GM18498 (cell line): Measurements from ENCODE around the gene TOR1B.
"Not testable (repeated sequence)": the region's sequence is repeated elsewhere in the genome, so short reads cannot be mapped to it uniquely, and the experiment has no call there.

Source experiments
- ATAC-seq: cut with Tn5 transposase; IDR thresholded peaks from one replicate; pipeline ENCODE4 v1.9.1; 2021; ENCODE audit warnings: mild to moderate bottlenecking, moderate library complexity; ENCODE audit not compliant: unreplicated experiment

The TOR1B gene, protein sequence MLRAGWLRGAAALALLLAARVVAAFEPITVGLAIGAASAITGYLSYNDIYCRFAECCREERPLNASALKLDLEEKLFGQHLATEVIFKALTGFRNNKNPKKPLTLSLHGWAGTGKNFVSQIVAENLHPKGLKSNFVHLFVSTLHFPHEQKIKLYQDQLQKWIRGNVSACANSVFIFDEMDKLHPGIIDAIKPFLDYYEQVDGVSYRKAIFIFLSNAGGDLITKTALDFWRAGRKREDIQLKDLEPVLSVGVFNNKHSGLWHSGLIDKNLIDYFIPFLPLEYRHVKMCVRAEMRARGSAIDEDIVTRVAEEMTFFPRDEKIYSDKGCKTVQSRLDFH

DNA sequence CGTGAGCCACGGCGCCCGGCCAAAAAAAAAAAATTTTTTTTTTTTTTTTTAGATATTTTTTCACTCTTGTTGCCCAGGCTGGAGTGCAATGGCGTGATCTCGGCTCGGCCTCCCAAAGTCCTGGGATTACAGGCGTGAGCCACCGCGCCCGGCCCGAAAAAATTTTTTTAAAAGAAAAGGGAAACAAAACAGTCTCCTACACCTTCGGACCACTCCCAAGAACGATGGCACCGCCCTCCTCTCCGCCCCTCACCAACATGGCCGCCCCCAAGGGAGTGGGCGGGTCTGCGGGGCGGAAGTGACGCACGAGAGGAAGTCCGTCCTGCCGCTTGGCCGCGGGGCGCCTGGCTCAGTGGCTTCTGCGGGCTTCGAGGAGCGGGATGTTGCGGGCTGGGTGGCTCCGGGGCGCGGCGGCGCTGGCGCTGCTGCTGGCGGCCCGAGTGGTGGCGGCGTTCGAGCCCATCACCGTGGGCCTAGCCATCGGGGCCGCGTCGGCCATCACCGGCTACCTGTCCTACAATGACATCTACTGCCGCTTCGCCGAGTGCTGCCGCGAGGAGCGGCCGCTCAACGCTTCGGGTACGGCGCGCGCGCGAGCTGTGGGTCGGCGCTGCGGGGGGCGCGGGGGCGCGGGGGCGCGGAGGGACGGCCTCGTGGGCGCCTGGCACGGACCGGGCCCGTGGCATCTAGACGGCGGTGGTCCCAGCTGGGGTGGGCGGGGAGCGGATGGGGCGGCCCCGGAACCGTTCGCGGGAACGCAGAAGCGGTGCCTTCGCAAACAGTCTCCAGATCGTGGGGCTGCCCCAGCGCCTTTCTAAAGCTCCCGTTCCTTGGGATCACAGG, at the start of gene TOR1B:
Gene TOR1B, plus strand, starts transcription at position 352 of the 843 bp plus-strand sequence. Its CDS starts 29 bp downstream, at position 381.
- peak; percentile 92 for ATAC-seq

DNA sequence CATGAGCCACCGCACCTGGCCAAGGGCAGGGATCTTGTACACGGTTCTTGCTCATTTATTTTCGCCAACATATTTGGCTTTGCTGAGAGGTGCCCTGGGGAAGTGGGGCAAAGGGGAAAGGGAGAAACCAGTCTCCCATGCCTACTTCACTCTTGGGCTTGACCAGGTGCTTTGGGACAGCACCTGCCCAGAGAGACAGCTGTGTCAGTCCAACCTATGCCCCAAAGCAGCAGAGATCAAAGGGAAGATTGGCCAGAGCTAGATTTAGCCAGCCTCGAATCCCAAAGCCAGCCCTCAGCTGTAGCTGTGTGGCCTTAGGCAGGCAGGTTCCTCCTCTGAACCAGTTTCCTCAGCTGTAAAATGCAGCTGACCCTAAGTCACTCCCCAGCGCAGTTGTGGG, 47.8 kb upstream of the TOR1B start:
- no peak for ATAC-seq

DNA sequence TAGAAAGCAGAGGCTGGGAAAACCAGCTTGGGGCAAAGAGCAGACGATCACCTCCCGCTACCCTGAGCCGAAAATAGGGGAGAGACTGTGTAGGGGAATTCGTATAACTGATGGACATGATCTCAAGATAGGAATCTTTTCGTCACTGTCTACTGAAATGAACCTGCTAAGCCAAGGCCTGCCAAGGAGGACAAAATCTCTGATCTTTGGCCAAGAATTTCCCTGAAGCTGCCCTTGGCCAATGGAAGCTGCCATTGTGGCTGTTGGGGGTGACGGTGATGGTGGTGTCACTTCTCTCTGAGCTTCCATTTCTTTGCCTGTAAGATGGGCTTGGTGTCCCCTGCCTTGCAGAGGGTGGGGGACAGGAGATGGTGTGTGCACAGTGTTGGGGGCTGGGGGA, 46.8 kb upstream of the TOR1B start:
- no peak for ATAC-seq

DNA sequence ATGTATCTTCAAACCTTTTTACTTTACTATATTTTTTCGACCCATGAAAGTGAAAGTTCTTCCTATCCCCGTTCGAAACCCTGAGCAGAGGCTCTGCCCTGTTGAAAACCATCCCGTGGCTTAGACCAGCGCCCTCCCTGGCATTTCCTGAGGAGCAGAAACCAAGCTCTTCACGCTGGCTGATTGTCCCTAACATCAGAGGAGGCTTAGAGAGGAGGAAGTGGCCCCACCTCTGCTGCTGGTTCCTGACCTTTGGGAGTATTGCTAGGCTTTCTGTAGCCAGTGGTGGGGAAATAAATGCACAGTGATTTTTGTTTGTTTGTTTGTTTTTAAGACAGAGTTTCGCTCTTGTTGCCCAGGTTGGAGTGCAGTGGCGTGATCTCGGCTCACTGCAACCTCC, 45.9 kb upstream of the TOR1B start:
- no peak for ATAC-seq

DNA sequence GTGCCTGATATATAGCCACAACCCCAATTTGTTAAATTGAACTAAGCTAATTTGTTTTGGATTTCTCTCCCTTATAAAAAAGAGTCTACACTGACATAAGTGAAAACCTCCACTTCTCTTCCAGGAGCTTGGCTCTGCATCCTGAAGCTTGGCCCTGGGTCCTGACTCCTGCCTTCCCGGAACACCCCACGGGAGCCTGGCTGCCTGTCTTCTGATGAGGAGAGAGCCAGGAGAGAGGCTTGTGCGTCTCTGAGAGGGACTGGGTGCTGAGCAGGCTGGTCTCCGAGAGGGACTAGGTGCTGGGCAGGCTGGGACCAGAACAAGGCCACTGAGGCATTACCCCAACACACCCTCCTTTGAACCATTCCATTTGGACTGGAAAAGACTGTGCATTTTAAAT, 43.7 kb upstream of the TOR1B start:
- ATAC-seq = no peak

DNA sequence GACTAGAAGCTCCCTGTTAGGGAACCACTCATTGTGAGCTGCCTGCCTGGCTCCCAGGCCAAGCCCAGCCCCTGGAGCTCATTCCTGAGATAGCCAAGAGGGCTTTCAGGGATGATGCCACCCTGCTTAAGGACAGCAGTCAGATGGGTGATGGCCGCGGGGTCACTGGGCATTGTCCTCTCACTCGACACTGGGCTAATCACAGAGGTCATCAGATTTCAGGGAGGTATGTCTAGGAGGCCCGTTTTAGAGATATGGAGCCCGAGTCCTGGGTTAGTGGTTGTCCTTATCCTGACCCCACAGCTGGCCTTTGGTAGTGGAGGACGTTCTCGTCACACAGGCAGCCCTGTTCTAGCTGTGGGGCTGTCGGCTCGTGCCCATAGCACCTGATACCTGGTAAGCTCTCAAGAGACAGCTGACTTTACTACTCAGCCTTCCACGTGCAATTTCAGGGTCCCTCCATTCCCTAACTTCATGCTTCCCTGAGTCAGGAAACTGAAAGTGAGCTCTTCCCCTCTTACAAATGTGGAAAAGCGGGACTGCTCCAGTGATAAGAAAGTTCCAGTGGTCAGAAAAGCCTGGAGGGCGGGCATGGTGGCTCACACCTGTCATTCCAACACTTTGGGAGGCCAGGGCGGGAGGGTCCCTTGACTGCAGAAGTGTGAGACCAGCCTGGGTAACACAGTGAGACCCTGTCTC, 43.0 kb upstream of the TOR1B start:
- no peak for ATAC-seq

DNA sequence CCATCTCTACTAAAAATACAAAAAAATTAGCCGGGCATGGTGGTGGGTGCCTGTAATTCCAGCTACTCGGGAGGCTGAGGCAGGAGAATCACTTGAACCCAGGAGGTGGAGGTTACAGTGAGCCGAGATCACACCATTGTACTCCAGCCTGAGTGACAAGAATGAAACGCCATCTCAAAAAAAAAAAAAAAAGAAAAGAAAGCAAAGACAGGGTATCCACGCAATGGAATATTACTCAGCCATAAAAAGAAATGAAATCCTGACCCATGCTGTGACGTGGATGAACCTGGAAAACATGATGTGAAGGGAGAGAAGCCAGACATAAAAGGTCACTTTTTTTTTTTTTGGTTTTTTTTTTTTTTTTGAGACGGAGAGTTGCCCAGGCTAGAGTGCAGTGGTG, 42.2 kb upstream of the TOR1B start:
- ATAC-seq = not testable (repeated sequence)

DNA sequence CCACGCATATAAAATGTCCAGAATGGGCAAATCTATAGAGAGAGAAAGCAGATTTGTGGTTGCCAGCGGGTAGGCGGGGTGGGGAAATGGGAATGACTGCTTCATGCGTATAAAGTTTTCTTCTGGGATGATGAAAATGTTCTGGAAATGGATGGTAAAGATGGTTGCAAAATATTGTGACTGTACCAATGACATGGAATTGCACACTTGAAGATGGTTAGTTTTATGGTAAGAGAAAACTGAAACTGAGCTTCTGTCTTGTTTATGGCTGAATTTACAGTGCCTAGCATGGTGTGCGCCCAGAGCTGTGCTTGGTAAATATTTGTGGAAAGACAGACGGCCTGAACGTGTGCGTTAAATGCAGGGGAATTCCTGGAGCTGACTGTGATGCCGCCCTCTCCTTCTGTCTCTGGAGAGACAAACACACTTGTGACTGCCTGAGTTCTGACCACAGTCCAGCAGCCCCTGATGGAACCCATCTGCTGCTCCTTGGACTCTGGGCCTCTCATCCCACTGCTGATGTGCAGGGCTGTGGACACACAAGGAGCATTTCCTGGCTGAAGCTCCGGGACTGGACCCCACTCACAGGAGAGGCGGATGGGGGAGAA, 41.6 kb upstream of the TOR1B start:
- no peak for ATAC-seq

DNA sequence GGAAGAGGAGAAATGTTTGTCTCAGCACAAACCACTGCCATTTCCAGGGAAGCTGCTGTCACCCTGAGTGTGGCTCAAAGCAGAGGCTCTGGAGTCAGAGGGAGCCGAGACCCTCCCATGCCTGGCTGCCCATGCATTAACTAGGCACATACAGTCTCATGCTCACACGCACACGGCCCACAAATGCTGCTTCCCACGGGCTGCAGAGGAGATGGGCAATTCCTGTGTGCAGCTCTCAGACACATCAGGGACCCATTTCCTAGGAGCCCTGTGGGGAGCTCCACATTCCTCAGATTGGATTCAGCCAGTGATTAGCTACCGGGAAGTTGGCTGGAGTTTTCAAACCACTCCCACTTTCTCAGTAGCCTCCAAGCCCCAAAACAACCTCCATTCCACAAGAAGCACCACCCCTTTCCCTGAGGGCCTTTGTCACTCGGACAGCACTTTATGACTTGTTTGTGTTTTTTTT, 41.0 kb upstream of the TOR1B start:
- ATAC-seq = no peak

DNA sequence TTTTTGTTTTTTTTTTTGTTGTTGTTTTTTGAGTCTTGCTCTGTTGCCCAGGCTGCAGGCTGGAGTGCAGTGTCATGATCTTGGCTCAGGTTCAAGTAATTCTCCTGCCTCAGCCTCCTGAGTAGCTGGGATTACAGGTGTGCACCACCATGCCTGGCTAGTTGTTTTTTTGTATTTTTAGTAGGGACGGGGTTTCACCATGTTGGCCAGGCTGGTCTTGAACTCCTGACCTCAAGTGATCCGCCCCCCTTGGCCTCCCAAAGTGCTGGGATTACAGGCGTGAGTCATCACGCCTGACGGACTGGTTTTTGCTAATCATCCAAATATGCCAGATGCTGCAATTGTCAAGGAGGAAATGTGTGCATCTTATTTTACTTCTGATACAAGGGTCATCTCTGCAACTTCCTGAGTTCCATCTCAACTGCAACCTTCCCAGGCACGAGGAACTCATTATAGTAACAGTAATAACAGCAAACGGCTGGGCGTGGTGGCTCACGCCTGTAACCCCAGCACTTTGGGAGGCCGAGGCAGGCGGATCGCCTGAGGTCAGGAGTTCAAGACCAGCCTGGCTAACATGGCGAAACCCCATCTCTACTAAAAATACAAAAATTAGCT, 40.5 kb upstream of the TOR1B start:
- not testable (repeated sequence) for ATAC-seq

DNA sequence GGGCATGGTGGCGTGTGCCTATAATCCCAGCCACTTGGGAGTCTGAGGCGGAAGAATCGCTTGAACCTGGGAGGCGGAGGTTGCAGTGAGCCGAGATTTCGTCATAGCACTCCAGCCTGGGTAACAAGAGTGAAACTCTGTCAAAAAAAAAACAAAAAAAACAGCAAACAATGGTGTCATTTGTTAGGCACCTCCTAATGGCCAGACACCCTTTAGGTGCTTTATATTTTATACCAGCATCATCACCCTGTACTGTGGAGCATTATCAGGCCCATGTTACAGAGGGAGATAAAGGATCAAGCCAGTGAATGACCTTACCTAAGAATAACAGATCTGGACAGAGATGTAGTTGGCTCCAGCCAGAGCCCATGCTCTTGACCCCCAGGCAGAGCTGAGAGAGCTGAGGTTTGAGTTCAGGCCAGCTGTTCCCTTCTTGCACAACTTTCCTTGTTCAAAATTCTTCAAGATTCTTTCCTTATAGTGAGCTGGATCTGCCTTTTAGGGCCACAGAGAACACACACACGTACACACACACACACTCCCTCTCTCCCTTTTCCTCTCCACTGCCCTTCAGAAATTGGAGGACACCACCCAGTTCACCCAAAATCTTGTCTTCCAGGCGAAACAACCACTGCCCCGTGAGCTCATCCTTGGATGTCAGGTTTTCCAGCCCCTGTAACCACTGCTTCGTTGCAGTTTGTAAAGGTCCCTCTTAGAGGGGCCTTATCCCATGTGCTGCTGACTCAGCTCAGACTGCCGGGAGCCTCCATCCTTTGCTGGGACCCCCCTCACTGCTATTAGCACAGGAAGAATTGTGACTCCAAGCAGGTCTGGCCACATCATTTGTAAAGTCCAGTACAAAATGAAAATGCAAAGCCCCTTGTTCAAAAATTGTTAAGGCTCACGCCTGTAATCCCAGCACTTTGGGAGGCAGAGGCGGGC, 39.7 kb upstream of the TOR1B start:
- no peak for ATAC-seq

DNA sequence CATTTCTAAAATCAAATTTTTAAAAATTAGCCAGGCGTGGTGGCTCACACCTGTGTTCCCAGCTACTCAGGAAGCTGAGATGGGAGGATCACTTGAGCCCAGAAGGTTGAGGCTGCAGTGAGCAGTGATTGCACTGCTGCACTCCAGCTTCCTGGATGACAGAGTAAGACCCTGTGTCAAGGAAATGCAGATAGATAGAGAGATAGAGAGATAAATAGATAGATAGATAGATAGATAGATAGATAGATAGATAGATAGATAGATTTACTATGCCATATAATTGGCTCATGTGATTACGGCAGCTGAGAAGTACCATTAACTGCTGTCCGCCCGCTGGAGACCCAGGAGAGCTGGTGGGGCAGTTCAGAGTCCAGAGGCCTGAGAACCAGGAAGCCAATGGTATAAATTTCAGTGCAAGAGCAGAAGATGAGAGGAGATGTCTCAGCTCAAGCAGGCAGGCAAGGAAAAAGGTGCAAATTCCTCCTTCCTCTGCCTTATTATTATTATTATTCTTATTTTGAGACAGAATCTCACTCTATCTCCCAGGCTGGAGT, 37.1 kb upstream of the TOR1B start:
- no peak for ATAC-seq

DNA sequence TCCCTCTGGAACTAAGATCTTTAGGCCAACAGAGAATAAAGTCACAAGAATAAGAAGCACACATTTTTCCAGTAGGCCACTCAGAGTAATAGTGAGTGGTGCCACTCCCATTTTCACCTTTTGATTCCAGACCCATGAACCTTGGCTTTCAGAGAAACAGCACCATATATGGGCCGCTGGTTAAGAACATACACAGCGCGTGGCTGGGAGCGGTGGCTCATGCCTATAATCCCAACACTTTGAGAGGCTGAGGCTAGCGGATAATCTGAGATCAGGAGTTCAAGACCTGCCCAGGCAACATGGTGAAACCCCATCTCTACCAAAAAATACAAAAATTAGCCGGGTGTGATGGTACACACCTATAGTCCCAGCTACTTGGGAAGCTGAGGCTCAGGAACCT, 34.5 kb upstream of the TOR1B start:
- no peak for ATAC-seq

DNA sequence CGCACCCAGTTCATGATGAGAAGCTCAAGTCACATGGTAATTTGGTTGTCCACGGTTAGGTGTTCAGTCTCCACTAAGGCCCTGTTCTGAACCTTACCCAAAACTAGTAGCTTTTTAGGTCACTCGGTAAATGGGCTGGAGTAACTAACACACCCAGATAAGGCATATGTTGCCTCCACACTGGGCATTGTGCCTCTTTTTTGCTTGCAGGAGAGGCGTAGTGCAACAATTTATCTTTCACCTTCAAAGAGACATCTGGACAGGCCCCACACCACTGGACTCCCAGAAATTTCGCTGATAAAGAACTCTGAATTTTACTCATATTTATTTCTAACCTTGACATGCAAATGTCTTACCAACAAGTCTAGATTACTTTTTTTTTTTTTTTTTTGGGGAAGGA, 33.3 kb upstream of the TOR1B start:
- ATAC-seq = no peak

DNA sequence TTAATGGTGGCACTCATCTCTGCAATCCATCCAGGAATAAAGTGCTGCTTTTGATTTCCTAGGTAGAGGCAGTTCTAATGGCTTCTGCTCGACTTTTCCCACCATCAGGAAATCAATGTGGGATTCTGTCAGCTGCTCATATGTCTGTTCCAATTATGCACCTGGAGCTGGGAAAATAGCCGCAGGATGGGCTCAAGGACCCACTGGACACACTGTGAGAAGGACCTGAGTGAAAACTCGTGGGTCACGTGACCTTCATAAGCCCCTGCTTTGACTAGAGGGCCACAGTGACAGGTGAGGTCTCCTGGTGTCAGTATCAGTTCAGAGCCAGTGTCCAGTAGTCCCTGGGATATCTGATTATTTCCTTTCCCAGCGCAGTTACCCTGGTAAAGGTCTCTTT, 32.2 kb upstream of the TOR1B start:
- no peak for ATAC-seq

DNA sequence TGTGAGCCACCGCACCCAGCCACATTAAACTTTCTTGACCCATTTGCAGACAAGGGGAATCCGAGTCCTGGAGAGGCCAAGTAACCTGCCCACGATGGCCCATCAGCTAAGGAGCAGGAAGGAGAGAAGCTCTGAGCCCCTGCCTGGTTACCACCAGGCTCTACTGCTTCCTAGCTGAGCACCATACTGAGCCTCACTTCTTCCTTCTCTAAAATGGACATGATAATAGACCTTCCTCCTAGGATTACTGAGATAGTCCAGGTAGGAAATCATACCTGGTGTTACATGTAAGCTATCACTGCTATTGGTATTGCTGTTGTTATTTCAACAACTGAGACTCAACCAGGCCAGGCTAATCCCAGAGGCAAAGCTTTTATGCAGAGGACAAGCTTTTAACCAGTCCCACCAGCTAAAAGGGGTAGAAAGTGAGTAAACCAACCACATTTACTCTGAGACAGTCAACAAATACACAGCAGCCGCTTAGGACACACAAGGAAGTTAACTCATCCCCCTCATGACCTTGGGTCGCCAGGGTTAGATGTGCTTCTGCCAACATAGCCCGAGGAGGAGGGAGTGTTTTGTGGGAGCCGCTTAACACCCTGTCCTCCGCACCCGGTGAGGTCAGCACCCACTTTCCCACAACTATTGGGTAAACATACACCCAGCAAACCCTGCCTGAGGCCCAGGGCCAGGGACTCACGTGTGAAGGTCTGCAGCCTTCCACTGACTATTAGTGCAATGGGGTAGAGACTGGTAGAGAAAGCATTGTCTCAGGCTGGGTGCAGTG, 29.5 kb upstream of the TOR1B start:
- ATAC-seq = no peak

DNA sequence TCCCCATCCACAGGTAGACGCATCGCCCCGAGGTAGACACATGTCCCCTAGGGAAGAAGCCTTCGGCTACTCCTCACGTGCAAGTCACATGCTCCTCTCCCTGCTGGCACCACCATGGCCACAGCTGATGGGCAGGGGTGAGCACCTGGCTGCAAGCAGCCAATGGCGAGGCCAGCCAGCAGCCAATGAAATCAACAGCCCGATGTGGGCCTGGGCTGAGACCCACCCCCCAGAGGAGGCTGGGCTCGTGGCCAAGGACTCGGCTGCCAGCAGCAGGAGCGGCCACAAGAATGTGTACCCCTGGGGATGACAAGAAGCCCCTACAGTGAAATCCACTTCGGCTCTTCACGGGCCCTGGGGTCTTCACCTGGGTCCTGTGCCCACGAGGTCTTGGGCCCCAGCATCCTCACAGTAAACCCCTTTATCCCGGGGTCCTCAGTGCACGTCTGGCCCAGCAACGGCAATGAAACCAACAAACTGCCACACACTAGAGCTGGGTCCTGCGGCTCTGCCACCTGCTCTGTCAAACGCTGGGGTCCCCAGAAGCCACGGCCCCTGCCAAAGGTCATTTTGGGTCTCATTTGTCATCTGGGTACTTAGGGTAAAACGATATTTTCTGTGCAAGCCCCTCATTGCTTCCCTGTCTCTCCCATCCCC, 28.1 kb upstream of the TOR1B start:
- ATAC-seq = no peak

DNA sequence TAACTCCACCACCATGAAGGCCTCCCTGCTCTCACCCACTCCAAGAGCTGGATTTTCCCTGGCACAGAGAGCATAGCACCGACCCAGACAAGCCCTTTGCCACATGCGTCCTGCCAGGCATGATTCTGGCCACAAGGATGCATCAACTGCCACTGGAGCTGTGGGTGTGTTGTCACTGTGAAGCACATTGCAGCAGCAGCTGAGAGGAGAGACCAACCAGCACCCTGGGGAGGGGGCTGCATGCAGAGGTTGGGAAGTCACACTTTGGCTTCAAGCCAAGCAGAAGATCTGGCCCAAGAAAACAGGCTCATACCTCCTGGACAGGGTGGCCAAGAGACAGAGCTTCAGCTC, 27.6 kb upstream of the TOR1B start:
- no peak for ATAC-seq
